GM13976 (cell line): ENCODE measurements around the gene SEC22C.

Source experiments
- DNase-seq: peaks from one replicate; pipeline ENCODE4 v3.0.0; 2012; ENCODE audit warnings: low spot score
- in situ Hi-C: fragments of 300-500 bp; cut with MboI; formaldehyde crosslinking; loops from one replicate; pipeline ENCODE4 v1.12.0; 2022; ENCODE audit warnings: low sequenced_read_pairs, mixed read lengths, inconsistent platforms; ENCODE audit not compliant: unreplicated experiment
- TF ChIP-seq, protein P1 (sequence below): IDR thresholded peaks from 2 replicates; pipeline ENCODE4 v1.5.1; 2012; ENCODE audit warnings: borderline replicate concordance, mild to moderate bottlenecking; ENCODE audit not compliant: insufficient read depth; ENCODE audit errors: extremely low read depth, missing control alignments, control extremely low read depth

SEC22C gene

GRCh38 chr3:42510325-42510724 lies 71.4 kb downstream of the SEC22C start:
- in situ Hi-C loops, result no loop called here
- TF ChIP-seq, protein P1, sequence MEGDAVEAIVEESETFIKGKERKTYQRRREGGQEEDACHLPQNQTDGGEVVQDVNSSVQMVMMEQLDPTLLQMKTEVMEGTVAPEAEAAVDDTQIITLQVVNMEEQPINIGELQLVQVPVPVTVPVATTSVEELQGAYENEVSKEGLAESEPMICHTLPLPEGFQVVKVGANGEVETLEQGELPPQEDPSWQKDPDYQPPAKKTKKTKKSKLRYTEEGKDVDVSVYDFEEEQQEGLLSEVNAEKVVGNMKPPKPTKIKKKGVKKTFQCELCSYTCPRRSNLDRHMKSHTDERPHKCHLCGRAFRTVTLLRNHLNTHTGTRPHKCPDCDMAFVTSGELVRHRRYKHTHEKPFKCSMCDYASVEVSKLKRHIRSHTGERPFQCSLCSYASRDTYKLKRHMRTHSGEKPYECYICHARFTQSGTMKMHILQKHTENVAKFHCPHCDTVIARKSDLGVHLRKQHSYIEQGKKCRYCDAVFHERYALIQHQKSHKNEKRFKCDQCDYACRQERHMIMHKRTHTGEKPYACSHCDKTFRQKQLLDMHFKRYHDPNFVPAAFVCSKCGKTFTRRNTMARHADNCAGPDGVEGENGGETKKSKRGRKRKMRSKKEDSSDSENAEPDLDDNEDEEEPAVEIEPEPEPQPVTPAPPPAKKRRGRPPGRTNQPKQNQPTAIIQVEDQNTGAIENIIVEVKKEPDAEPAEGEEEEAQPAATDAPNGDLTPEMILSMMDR, result no peak
- no peak for DNase-seq

DNA sequence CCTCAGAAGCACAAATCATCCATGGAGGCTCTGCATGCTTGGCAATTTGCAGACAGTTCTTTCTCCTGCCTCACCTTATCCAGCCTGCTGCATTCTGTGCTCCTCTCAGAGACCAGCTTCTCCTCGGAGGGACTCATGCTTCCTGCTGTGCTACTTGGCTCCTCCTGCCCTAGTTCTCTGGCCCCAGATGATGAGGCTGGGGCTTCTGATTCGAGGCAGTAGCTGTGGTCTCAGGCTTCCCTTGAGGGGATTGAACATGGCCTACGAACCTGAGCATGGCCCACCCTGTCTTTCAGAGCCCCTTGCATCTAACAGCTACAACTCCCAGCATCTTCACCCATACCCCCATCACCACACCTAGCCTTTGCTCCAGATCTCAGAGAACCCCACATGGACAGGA lies 72.7 kb downstream of the SEC22C start:
- TF ChIP-seq, protein P1, result no peak
- in situ Hi-C loops, result no loop called here
- DNase-seq, result no peak

- DNase-seq, result no peak
- in situ Hi-C loops, result no loop called here
- TF ChIP-seq, protein P1, result no peak
Observed at GRCh38 chr3:42508562-42508961, 73.2 kb downstream of the SEC22C start.

- TF ChIP-seq, protein P1, result no peak
- no peak for DNase-seq
- in situ Hi-C loops, result no loop called here
Observed at GRCh38 chr3:42507761-42508335, 73.9 kb downstream of the SEC22C start.

DNA sequence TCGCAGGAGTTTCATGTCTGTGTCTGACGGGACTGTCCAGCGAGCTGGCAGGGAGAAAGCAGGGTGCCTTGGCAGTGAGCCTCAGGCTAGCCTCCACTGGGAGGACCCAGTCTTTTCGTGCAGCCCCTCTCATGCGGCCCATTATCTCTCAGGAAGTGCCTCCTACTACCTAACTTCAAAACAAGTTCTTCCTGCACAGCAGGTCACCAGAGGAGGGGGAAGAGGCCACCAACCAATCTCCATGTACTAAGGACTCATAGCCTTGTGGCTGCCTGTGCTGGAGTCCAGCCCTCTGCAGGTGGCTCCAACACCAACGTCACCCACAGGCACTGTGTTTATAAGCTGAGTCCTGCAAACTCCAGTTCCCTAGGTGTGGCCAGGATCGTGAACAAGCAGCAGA lies 74.5 kb downstream of the SEC22C start:
- TF ChIP-seq, protein P1, result no peak
- DNase-seq, result no peak
- in situ Hi-C loops, result no loop called here

DNA sequence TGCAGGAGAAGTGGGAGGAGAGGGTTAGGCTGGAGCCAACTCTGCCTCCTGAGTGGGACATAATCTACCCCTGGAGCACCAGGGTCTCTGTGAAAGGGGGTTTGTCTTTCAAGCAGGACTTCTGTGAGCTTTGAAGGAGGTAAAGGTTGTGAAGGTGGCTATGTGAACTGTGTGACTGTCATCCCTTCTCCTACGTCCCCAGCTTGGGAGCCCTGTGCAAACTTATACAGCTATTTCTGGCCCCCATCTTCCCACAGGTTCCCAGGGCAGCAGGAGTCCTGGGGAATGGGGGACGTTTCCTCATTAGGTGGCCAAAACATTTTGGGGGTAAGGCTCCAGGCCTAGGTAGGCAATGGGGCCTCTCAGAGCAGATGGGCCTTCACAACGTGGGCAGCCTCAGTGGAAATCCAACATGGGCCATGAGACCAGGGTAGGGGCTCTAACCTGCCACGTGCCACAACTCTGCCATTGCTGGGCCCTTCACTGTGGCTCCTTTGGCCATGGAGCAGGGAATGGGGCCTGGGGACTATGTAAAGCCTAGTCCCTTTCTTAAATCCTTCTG lies 75.8 kb downstream of the SEC22C start:
- no peak for DNase-seq
- TF ChIP-seq, protein P1, result no peak
- in situ Hi-C loops, result no loop called here

DNA sequence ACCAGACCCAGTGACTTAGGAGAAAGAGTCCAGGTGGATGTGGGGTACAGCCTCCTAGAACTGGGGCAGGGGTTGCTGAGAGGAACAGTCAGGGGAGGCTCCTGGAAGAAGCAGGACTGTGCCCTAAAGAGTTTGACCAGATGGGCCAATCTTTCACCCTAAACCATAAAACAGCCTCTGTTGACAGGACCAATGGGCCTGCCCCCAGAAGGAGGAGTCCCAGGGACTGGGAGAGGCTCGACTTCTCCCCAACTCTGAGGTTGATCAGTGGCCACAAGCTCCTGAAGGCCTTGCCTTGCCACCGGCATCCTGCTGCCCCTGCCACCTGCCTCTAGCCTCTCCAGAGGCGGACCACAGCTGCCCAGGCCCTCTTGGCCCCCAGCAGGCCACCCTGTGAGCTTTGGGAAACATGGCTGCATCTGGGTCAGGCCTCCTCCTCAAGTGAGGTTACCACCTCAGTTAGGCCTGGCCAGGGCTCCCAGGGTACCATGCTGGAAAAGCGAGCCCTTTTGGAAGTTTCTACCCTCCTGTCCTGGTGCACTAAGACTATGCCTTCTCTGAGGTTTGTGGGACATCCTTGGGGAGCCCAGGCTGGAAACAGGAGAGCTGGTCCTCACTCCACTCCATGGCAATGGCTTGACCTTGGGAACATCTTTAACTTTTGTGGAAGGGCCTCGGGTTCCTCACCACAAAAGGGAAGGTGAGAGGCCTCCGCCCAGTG lies 76.5 kb downstream of the SEC22C start:
- in situ Hi-C loops, result no loop called here
- DNase-seq, result no peak
- TF ChIP-seq, protein P1, result no peak
